K562 (cell line): ENCODE measurements around the gene PTPN5. TPM values are rescaled to one million over a fixed set of nuclear protein-coding genes. Genes with fewer than 3 reads are reported as not detected.

Experiments
- ARID1B ChIP-seq: fragments of 450-650 bp; IDR thresholded peaks from 2 replicates; pipeline ENCODE4 v1.6.1; 2016; ENCODE audit warnings: antibody characterized with exemption, mild to moderate bottlenecking, inconsistent platforms
- CBX3 ChIP-seq, 2 experiments: IDR thresholded peaks; 1 replicate in 1 of 2; 2 replicates in 1 of 2; pipeline ENCODE4 v1.6.1; 2012; ENCODE audit warnings: inconsistent platforms in 2 of 2, low read length in 2 of 2, borderline replicate concordance in 1 of 2, control low read depth in 1 of 2
- DACH1 ChIP-seq: fragments of 450-650 bp; IDR thresholded peaks from 2 replicates; pipeline ENCODE4 v1.6.1; 2018; ENCODE audit not compliant: partially characterized antibody
- HCFC1 ChIP-seq: IDR thresholded peaks from 2 replicates; pipeline ENCODE4 v1.6.1; 2012; ENCODE audit warnings: low read depth, low read length, improper control_type of control experiment
- KAT2B ChIP-seq: IDR thresholded peaks from one replicate; pipeline ENCODE4 v1.6.1; 2012; ENCODE audit warnings: low read depth, mild to moderate bottlenecking, control low read depth, inconsistent platforms, low read length, moderate library complexity
- KLF10 ChIP-seq: fragments of 250-450 bp; sonication (Bioruptor Pico); IDR thresholded peaks from 2 replicates; pipeline ENCODE4 v1.6.1; 2021; ENCODE audit warnings: matching md5 sums
- NFATC3 ChIP-seq: fragments of 450-650 bp; IDR thresholded peaks from 2 replicates; pipeline ENCODE4 v1.6.1; 2017; ENCODE audit warnings: mild to moderate bottlenecking
- NFE2L1 ChIP-seq: fragments of 450-650 bp; IDR thresholded peaks from 2 replicates; pipeline ENCODE4 v1.6.1; 2016; ENCODE audit warnings: missing genetic modification characterization, low read depth, mild to moderate bottlenecking, missing compliant biosample characterization, moderate library complexity, borderline replicate concordance
- NFIX ChIP-seq: fragments of 250-450 bp; sonication (Bioruptor Pico); IDR thresholded peaks from 2 replicates; pipeline ENCODE4 v1.4.0; 2020; ENCODE audit warnings: low read depth, mild to moderate bottlenecking, moderate library complexity
- PHF8 ChIP-seq: fragments of 200-600 bp; sonication (generic); IDR thresholded peaks from 2 replicates; pipeline ENCODE4 v1.6.1; 2012; ENCODE audit warnings: mixed run types, mild to moderate bottlenecking, inconsistent platforms, low read length, moderate library complexity, borderline replicate concordance
- POLR3G ChIP-seq: IDR thresholded peaks from 2 replicates; pipeline ENCODE4 v1.6.1; 2011; ENCODE audit not compliant: insufficient read length, insufficient replicate concordance; ENCODE audit errors: extremely low read depth
- RFX1 ChIP-seq: fragments of 450-650 bp; IDR thresholded peaks from 2 replicates; pipeline ENCODE4 v1.6.1; 2016; ENCODE audit warnings: mild to moderate bottlenecking, moderate library complexity
- SREBF2 ChIP-seq: sonication (generic); formaldehyde crosslinking; IDR thresholded peaks from 2 replicates; pipeline ENCODE4 v1.4.0; 2020; ENCODE audit warnings: mild to moderate bottlenecking, missing genetic modification reagents
- YY1 ChIP-seq, 3 experiments: IDR thresholded peaks; 2 replicates each; pipeline ENCODE4 v1.6.1; 2011; ENCODE audit warnings: low read length in 2 of 3, mild to moderate bottlenecking in 2 of 3, moderate library complexity in 2 of 3, borderline replicate concordance in 1 of 3, control low read depth in 1 of 3, low read depth in 1 of 3; ENCODE audit not compliant: insufficient read depth in 3 of 3, insufficient replicate concordance in 2 of 3, control insufficient read depth in 1 of 3, insufficient read length in 1 of 3; ENCODE audit errors: extremely low read depth in 1 of 3
- ZC3H4 ChIP-seq: sonication (generic); formaldehyde crosslinking; IDR thresholded peaks from 2 replicates; pipeline ENCODE4 v1.9.0; 2021; ENCODE audit warnings: missing genetic modification reagents, borderline replicate concordance
- ZHX1 ChIP-seq: fragments of 150-350 bp; conservative IDR thresholded peaks from 2 replicates; pipeline ENCODE4 v1.6.1; 2014; ENCODE audit warnings: low read length
- ZNF431 ChIP-seq: sonication (generic); formaldehyde crosslinking; IDR thresholded peaks from 2 replicates; pipeline ENCODE4 v1.8.0; 2022; ENCODE audit warnings: mild to moderate bottlenecking, missing genetic modification reagents
- polyA plus RNA-seq, 8 experiments: library from polyadenylated mRNA; depleted of rRNA in 4 of 8; stranded (reverse) in 5 of 8; unstranded in 3 of 8; fragments of >200 nt; fragmentation: Nextera tagmentation in 2 of 8; fragmentation: Illumina TruSeq in 1 of 8; extraction: Ambion mirVana in 2 of 8; extraction: Trizol in 1 of 8; gene quantifications; 2 replicates each; pipeline versions ENCODE4 v1.2.1 to v1.2.3, GENCODE V29; 2011 to 2014; ENCODE audit warnings: inconsistent platforms in 1 of 8, missing spikeins in 1 of 8
- total RNA-seq, 7 experiments: library from RNA; depleted of rRNA in 6 of 7; stranded (reverse); fragments of >200 nt in 6 of 7; fragmentation: Illumina TruSeq in 2 of 7; extraction: Trizol in 2 of 7; gene quantifications; 2 replicates each; pipeline versions ENCODE4 v1.2.1 to v1.2.3, GENCODE V29; 2011 to 2021; ENCODE audit warnings: low replicate concordance in 1 of 7
- TF ChIP-seq, protein P1 (sequence below): fragments of 250-450 bp; sonication (Bioruptor Pico); IDR thresholded peaks from 2 replicates; pipeline ENCODE4 v1.5.0; 2021; ENCODE audit warnings: mild to moderate bottlenecking, borderline replicate concordance
- TF ChIP-seq, protein P2 (sequence below): fragments of 250-450 bp; sonication (Bioruptor Pico); IDR thresholded peaks from 2 replicates; pipeline ENCODE4 v1.9.0; 2021; ENCODE audit warnings: mild to moderate bottlenecking
- TF ChIP-seq, protein P3 (sequence below): fragments of 450-650 bp; formaldehyde crosslinking; IDR thresholded peaks from 2 replicates; pipeline ENCODE4 v1.4.0; 2020; ENCODE audit warnings: mild to moderate bottlenecking, mixed read lengths

The PTPN5 gene
- total and polyA plus RNA-seq, 9 of the 15 experiments (the other 6 are each of a cell fraction or from before 2014, with no cell fraction given), result not detected

DNA sequence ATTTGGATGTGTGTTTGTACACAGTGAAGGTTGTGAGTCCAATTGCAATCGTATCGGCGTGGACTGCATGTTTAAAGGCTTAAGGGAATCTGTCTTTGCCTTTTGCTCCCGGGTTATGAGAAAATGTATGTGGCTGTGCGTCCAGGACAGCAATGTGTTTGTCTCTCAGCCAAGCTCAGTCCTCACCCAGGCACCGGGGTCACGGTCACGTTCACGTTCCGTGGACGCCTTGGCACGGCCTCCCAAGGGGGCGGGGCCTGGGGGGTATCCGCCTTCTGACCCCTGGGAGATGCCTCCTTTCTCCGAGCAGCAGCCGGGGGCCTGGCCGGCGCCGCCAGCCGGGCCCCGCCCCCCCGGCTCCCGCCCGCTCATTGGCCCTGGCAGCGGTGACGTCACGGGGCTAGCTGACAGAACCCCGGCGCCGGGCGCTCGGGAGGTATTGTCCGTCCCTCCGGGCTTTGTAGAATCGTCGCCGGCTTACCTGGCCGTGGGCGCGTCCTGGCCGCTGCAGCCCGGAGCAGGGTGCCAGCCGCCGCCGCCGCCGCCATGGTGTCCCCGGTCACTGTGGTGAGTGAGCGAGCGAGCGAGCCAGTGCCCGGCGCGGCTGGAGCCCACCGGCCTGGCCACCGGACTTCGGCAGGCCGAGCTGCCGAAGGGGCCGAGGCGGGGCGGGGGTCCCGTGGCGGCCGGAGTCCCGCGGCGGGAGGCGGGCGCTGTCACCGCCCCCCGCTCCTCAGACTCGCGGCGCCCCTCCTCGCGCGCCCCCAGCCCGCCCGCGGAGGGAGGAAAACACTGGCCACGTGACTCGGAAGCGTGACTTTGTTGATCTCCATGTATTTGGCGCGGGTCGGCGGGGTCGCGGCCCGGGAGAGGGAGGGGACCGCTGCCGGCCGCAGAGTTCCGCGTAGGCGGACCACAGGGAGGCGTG, 93.0 kb downstream of the PTPN5 start, which contains the start of gene TMEM86A (continued):
- no peak for TF ChIP-seq RFX1
- TF ChIP-seq NFATC3, result no peak
- TF ChIP-seq, protein P1, sequence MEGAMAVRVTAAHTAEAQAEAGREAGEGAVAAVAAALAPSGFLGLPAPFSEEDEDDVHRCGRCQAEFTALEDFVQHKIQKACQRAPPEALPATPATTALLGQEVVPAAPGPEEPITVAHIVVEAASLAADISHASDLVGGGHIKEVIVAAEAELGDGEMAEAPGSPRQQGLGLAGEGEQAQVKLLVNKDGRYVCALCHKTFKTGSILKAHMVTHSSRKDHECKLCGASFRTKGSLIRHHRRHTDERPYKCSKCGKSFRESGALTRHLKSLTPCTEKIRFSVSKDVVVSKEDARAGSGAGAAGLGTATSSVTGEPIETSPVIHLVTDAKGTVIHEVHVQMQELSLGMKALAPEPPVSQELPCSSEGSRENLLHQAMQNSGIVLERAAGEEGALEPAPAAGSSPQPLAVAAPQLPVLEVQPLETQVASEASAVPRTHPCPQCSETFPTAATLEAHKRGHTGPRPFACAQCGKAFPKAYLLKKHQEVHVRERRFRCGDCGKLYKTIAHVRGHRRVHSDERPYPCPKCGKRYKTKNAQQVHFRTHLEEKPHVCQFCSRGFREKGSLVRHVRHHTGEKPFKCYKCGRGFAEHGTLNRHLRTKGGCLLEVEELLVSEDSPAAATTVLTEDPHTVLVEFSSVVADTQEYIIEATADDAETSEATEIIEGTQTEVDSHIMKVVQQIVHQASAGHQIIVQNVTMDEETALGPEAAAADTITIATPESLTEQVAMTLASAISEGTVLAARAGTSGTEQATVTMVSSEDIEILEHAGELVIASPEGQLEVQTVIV, result no peak
- TF ChIP-seq, protein P2, sequence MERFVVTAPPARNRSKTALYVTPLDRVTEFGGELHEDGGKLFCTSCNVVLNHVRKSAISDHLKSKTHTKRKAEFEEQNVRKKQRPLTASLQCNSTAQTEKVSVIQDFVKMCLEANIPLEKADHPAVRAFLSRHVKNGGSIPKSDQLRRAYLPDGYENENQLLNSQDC (CRISPR knock-in tag), result no peak
- TF ChIP-seq ARID1B, result no peak
- TF ChIP-seq YY1 (IDR thresholded peaks at IDR 0.05; ENCODE audit: borderline replicate concordance in 1 of 3, control insufficient read depth in 1 of 3, extremely low read depth in 1 of 3, insufficient read depth in 3 of 3, insufficient read length in 1 of 3, insufficient replicate concordance in 2 of 3, low read depth in 1 of 3, low read length in 2 of 3), result no peak
- TF ChIP-seq CBX3 (IDR thresholded peaks at IDR 0.05; ENCODE audit: borderline replicate concordance in 1 of 2, low read length in 2 of 2), result no peak
- no peak for TF ChIP-seq NFE2L1 (tag)
- no peak for TF ChIP-seq NFIX (CRISPR knock-in tag)
- peak; percentile 37; the same call in 1 of the 2 replicates for TF ChIP-seq PHF8
- TF ChIP-seq KAT2B, result no peak
- TF ChIP-seq ZNF431 (CRISPR knock-in tag), result no peak
- TF ChIP-seq POLR3G, result no peak
- TF ChIP-seq DACH1, result no peak
- TF ChIP-seq, protein P3, sequence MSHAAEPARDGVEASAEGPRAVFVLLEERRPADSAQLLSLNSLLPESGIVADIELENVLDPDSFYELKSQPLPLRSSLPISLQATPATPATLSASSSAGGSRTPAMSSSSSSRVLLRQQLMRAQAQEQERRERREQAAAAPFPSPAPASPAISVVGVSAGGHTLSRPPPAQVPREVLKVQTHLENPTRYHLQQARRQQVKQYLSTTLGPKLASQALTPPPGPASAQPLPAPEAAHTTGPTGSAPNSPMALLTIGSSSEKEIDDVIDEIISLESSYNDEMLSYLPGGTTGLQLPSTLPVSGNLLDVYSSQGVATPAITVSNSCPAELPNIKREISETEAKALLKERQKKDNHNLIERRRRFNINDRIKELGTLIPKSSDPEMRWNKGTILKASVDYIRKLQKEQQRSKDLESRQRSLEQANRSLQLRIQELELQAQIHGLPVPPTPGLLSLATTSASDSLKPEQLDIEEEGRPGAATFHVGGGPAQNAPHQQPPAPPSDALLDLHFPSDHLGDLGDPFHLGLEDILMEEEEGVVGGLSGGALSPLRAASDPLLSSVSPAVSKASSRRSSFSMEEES (CRISPR knock-in tag), result peak; percentile 53
- TF ChIP-seq ZHX1, result no peak
- no peak for TF ChIP-seq KLF10 (CRISPR knock-in tag)
- TF ChIP-seq ZC3H4, result no peak
- TF ChIP-seq SREBF2, result no peak
- TF ChIP-seq HCFC1, result no peak
